DMS153 treated with DMSO at 0.1 percent for 48 hours (cell line): Measurements from ENCODE around the gene CBFA2T3.

Source experiments
- DNase-seq: peaks from one replicate; lab custom pipeline; 2025; ENCODE audit not compliant: unreplicated experiment; lab: John Stamatoyannopoulos, UW

CBFA2T3 gene

GRCh38 chr16:88940862-88941817 lies 35.9 kb downstream of the CBFA2T3 start:
- DNase-seq = no peak

GRCh38 chr16:88939972-88940861 lies 36.8 kb downstream of the CBFA2T3 start:
- DNase-seq = no peak

- no peak for DNase-seq
Observed at GRCh38 chr16:88939245-88939971, 37.6 kb downstream of the CBFA2T3 start.

- DNase-seq = no peak
Observed at GRCh38 chr16:88938777-88939244, 38.2 kb downstream of the CBFA2T3 start.

- DNase-seq = no peak
Observed at GRCh38 chr16:88938119-88938776, 38.8 kb downstream of the CBFA2T3 start.

- DNase-seq = no peak
Observed at GRCh38 chr16:88937206-88937621, 39.8 kb downstream of the CBFA2T3 start.

- DNase-seq = no peak
Observed at GRCh38 chr16:88936556-88937205, 40.3 kb downstream of the CBFA2T3 start.

GRCh38 chr16:88936008-88936555 lies 40.9 kb downstream of the CBFA2T3 start:
- DNase-seq = peak; percentile 61

GRCh38 chr16:88934066-88934667 lies 42.8 kb downstream of the CBFA2T3 start:
- DNase-seq = no peak

- no peak for DNase-seq
Observed at GRCh38 chr16:88932929-88933328, 44.1 kb downstream of the CBFA2T3 start.

- DNase-seq = no peak
Observed at GRCh38 chr16:88931936-88932335, 45.1 kb downstream of the CBFA2T3 start.

GRCh38 chr16:88931373-88931900 lies 45.6 kb downstream of the CBFA2T3 start:
- no peak for DNase-seq

GRCh38 chr16:88930716-88931115 lies 46.3 kb downstream of the CBFA2T3 start:
- DNase-seq = no peak

GRCh38 chr16:88929091-88929445 lies 47.9 kb downstream of the CBFA2T3 start:
- DNase-seq = peak; percentile 62

- DNase-seq = peak; percentile 35
Observed at GRCh38 chr16:88928405-88929090, 48.5 kb downstream of the CBFA2T3 start.

GRCh38 chr16:88927661-88928060 lies 49.3 kb downstream of the CBFA2T3 start:
- no peak for DNase-seq

GRCh38 chr16:88927010-88927409 lies 50.0 kb downstream of the CBFA2T3 start:
- no peak for DNase-seq

GRCh38 chr16:88926374-88926990 lies 50.5 kb downstream of the CBFA2T3 start:
- DNase-seq = no peak
